ENCODE measurements around the gene PRLHR.

The PRLHR gene

DNA sequence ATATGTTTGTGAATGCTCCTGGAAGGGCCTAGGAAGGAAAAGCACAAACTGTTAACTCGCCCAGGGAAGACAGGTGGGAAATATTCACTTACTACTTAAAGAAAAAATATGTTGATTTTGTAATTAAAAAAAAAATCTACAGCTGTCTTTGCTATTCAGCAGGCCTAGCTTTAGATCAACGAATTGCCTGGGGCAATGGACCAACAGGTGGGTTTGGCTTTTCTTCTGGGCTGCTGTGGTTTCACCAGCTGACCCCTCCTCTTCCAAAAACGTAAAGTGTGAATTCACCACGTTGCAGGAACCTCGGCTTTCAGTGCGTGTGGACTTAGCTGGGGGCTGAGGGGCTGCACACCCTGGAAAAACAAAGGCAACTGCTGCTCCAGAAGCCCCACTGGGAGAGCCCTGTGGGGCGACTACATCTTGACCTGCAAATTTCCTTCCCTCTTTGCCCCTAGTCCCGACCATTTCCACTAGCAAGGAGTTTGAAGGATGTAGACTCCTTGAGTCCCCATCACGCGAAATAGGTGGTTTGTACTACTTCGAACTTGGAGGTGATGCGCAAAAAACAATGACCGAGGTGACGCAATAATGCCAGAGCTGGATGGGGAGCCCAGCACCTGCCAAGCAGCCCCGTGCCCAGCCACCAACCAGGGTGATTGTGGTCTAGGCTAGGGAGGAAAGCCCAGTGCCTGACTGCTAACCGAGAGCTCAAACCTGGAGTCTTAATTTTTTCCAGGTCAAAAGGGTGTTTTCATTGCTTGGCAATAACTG, 7.4 kb downstream of the PRLHR start:
- DNase-seq (ENCODE audit: low spot score), result no peak

GRCh38 chr10:118586911-118587310, 8.5 kb downstream of the PRLHR start:
- no peak for DNase-seq (ENCODE audit: low spot score)

DNA sequence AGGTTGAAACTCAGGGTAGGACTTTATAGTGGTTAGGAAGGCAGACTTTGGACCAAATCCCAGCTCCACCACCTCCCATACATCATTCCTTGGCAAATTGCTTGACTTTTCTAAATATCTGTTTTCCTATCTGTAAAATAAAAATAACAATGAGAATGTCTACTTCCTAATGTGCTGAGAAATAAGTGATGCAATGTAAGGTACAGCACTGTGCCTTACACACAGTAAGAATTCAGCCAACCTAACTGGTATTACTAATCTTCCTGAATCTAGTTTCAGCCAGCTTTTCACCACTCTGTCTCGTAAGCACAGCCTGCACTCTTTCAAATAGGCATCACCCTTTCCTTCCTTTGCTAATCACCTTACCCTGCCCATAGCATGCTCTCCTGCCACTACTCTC, 9.7 kb downstream of the PRLHR start:
- DNase-seq (ENCODE audit: low spot score), result no peak

DNA sequence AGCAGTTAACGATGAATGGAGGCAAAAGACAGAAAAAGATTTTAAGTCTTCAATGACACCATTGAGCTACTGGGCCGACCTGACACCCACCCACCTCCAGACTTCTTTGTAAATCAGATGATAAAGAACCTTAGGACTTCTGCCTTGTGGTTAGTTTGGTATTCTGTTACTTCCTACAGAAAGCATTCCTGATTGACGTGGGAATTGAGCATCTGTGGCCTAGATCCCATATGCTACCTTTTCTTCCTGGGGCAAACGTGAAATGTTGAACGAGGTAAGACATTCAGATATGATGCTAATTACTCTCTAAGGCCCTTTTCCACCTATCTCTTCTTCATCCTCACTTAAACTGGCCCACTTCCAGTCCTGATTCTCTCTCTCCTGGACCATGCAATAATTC, 10.2 kb downstream of the PRLHR start:
- no peak for DNase-seq (ENCODE audit: low spot score)

- no peak for DNase-seq (ENCODE audit: low spot score)
Observed at GRCh38 chr10:118584181-118584954, 11.1 kb downstream of the PRLHR start.

DNA sequence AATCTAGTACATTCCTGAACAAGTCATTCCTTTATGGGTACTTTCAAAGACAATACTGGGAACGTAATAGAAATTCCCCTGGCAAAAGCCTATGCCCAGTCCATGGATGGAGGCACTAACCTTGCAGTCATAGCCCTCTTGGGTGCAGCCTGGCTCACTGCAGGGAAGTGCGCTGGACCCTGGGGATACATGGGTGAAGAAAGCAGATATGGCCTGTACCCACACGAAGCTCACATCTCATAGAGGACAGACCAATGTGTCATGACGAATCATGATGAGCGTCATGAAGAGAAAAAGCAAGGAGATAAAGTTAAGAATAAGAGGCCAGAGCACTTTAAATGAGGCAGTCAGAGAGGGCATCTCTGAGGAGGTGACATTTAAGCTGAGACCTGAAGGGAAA, 11.8 kb downstream of the PRLHR start:
- DNase-seq (ENCODE audit: low spot score), result no peak

DNA sequence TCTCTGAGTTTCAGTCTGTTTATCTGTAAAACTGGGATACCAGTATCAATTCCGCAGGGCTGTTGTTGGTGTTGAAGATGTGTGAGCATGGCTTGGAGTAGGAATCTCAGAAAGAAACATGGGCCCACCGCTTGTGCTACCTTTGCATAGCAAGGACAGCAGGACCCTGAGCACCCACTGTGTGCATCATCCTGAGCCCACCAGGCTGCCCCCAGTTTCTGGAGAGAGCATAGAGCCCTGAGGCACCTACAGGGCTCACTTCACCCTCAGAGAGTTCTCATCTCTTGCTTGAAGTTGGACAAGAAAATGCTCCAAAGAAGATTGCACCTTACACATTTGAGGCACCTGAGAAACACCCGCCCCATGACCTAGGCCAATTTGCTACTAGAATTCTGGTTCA, 12.9 kb downstream of the PRLHR start:
- no peak for DNase-seq (ENCODE audit: low spot score)

DNA sequence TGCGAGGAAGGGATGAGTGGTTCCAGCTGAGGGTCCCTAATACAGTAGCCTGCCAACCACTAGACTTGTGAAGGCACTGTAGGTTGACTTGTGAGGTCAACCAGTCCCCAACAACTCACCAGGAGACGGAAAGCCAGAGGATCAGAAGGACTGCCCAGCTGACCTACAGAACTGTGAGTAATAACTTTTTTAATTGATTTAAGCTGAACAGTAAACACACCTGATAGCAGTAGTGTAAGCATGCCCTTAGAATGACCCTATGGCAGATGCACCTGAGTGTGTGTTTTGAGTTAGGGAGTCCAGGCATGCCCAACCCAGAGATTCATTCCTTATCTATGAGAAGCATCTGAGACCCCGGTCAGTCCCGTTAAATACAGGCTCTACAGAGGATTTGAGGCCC, 14.1 kb downstream of the PRLHR start:
- DNase-seq (ENCODE audit: low spot score), result no peak

DNA sequence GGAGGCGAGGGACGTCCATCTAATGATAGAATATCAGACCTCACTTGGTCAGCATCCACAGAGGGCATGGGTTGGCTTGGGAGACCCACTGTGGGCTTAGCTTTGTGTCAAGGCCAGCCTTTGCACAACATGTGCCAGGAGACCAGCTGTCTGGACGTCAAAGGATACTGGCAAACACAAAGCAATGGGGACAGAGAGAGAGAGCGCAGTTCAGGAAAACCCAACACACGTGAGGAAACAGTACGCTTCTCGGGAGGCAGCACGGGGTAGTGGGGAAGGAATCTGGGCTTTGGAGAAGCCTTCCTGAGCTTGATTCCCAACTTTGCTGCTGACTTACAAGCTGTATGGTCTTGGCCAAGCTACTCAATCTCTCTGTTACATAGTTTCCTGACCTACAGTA, 14.7 kb downstream of the PRLHR start:
- no peak for DNase-seq (ENCODE audit: low spot score)

DNA sequence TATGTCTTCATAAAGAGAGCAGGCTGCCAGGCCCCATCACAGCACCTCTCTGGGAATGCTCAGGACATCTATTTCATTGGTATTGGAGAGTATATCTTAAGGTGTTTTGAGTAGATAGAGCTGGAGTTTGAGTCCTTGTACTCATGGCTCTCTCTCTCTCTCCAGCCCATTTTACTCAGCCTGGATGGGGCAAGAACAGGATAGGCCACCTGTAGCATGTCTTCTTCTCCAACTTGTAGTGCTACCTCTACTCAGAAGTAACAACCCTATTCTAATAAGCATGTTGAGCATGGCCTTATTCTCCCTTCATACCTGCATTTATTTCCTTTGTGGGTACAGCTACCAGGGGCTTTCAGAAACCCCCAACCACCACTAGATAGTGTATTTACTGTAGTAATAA, 21.9 kb downstream of the PRLHR start:
- no peak for DNase-seq (ENCODE audit: low spot score)

GRCh38 chr10:118572256-118573041, 23.0 kb downstream of the PRLHR start:
- no peak for DNase-seq (ENCODE audit: low spot score)

DNA sequence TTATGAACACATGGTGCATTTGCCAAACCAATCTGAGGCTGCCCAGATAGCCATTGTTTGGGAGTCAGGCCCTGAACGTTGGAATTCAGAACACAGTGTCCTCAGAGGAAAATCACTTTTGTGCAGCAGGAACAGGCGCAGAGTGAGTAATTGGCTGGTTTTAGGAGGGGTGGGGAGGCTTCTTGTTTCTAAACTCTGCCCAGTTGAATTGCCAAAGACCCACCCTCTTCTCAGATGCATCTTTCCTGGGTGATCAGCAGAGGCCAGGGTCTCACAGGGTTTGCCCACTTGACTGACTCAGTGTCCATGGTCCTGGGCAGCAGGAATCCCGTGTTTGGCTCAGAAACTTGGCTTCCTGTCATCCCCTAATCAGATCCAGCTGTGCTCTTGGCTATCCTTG, 24.3 kb downstream of the PRLHR start:
- DNase-seq (ENCODE audit: low spot score), result no peak

DNA sequence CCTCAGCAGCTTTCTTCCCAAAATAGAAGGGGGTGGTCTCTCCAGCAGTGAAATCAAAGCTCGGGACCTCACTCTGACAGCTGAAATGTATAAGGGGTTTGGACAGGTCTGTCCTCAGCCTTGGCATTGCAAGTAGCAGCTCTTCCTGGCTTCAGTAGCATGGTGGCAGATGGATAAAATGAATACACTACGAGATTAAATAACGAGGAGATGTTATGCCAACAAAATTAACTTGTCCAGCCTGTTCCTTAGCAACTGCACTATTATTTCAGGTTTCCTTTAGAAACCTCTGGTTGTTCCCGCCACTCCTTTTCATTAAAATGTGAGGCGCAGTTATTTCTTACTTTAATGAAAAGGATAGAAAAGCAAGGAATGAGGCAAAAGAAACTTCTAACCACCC, 24.9 kb downstream of the PRLHR start:
- no peak for DNase-seq (ENCODE audit: low spot score)

DNA sequence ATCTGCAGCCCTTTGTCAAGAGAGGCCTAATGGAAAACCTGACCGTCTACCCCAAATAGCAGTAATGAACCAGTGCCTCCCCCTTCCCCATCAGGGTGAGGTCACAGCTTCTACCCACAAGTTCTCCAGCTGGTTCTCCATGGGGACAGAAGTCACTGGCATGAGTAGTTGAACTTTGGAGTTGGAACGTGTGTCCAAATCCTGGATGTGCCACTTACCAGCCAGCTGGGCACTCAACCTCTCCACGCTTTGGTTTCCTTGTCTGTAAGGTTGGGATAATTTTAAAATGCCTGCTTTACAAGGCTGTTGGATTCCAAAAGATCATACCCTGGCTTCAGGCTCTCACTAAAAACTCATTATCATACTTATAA, 25.6 kb downstream of the PRLHR start:
- DNase-seq (ENCODE audit: low spot score), result no peak

DNA sequence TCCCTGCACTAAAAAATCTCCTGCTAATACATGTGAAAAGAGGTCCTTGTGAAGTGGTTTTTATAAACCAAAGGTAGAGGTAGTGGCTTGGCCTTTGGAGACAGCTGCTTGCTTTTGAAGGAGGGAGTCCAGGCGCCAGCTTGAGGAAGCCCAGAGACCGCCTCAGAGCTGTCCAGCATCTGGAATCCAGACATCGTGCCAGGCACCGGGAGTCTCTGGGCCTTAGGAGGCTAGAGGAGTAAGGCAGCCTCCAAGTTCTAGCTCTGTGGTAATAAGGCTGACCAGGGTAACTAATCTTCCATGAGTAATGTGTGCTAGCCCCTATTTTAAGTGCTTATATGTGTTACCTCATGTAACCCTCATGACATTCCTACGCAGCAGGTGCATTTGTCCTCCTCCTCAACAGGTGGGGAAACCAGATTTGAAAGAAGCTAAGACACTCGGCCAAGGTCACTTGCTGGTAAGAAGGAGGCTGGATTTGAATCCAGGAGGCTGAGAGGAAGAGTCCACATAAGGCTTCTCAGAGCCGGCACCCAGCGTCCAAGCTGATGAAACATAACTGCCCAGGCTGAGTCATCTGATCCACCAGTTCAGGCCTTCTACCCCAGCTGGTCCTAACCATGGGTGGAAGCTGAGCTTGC, 26.1 kb downstream of the PRLHR start:
- DNase-seq (ENCODE audit: low spot score), result no peak

GRCh38 chr10:118568327-118568848, 27.1 kb downstream of the PRLHR start:
- DNase-seq (ENCODE audit: low spot score), result peak; percentile 69

GRCh38 chr10:118567701-118568248, 27.7 kb downstream of the PRLHR start:
- no peak for DNase-seq (ENCODE audit: low spot score)

- no peak for DNase-seq (ENCODE audit: low spot score)
Observed at GRCh38 chr10:118566911-118567310, 28.5 kb downstream of the PRLHR start.

- DNase-seq (ENCODE audit: low spot score), result no peak
Observed at GRCh38 chr10:118565301-118566075, 30.0 kb downstream of the PRLHR start.

DNA sequence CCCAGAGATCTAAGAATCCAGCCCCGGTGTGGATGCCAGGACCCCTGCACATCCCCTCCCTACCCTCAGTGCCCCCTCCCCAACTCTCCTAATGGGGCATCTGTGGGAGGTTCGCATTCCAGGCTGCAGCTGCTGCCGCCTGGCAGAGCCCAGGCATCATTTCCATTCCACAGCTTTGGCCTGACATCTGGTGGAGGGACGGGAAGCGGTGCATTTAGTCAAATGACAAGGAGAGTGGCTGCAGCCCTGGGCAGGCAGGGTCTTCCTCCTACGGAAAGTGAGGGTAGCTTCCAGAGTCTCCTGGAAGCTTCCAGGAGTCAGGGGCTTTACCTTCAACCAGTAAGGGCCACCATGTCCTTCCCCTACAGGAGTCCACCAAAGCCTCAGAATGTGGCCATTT, 30.8 kb downstream of the PRLHR start:
- no peak for DNase-seq (ENCODE audit: low spot score)

- DNase-seq (ENCODE audit: low spot score), result no peak
Observed at GRCh38 chr10:118564114-118564513, 31.3 kb downstream of the PRLHR start.
